Measurements from ENCODE around the gene CERS5.
"Not testable (repeated sequence)": the region's sequence is repeated elsewhere in the genome, so short reads cannot be mapped to it uniquely, and the experiment has no call there.

The CERS5 gene

GRCh38 chr12:50162230-50162629, 4.9 kb downstream of the CERS5 start:
- TF ChIP-seq MAX (IDR thresholded peaks at IDR 0.05; ENCODE audit: low read depth, low read length) = no peak
- no peak overlapping the region for H3K4me3 ChIP-seq (ENCODE audit: low read depth, low read length)
- peak; percentile 32 for DNase-seq (ENCODE audit: low read depth)

- no peak for DNase-seq (ENCODE audit: low read depth)
- H3K4me3 ChIP-seq (ENCODE audit: low read depth, low read length) = no peak overlapping the region
- no peak for TF ChIP-seq CTCF (IDR thresholded peaks at IDR 0.05; ENCODE audit: low read depth, low read length)
- TF ChIP-seq POLR2A (IDR thresholded peaks at IDR 0.05; ENCODE audit: extremely low read depth, insufficient read length) = no peak
- TF ChIP-seq MAX (IDR thresholded peaks at IDR 0.05; ENCODE audit: low read depth, low read length) = no peak
- no peak for TF ChIP-seq MYC (IDR thresholded peaks at IDR 0.05; ENCODE audit: low read depth, low read length)
Observed at GRCh38 chr12:50160643-50161042, 6.5 kb downstream of the CERS5 start.

GRCh38 chr12:50157259-50157658, 9.9 kb downstream of the CERS5 start:
- TF ChIP-seq MAX (IDR thresholded peaks at IDR 0.05; ENCODE audit: low read depth, low read length) (no peak), POLR2A (IDR thresholded peaks at IDR 0.05; ENCODE audit: extremely low read depth, insufficient read length) (no peak), CTCF (IDR thresholded peaks at IDR 0.05; ENCODE audit: low read depth, low read length) (no peak)
- H3K4me3 ChIP-seq (ENCODE audit: low read depth, low read length) = no peak overlapping the region
- no peak for DNase-seq (ENCODE audit: low read depth)

GRCh38 chr12:50156641-50157040, 10.5 kb downstream of the CERS5 start:
- no peak for DNase-seq (ENCODE audit: low read depth)
- no peak overlapping the region for H3K4me3 ChIP-seq (ENCODE audit: low read depth, low read length)
- TF ChIP-seq POLR2A (IDR thresholded peaks at IDR 0.05; ENCODE audit: extremely low read depth, insufficient read length) (no peak), MAX (IDR thresholded peaks at IDR 0.05; ENCODE audit: low read depth, low read length) (no peak), MYC (IDR thresholded peaks at IDR 0.05; ENCODE audit: low read depth, low read length) (no peak), CTCF (IDR thresholded peaks at IDR 0.05; ENCODE audit: low read depth, low read length) (no peak)

- DNase-seq (ENCODE audit: low read depth); H3K4me3 ChIP-seq (ENCODE audit: low read depth, low read length): not testable (repeated sequence)
Observed at GRCh38 chr12:50154947-50155346, 12.2 kb downstream of the CERS5 start.

GRCh38 chr12:50151047-50151687, 16.0 kb downstream of the CERS5 start:
- no peak for TF ChIP-seq CTCF (IDR thresholded peaks at IDR 0.05; ENCODE audit: low read depth, low read length)
- H3K4me3 ChIP-seq (ENCODE audit: low read depth, low read length) = no peak overlapping the region
- no peak for DNase-seq (ENCODE audit: low read depth)

- no peak for DNase-seq (ENCODE audit: low read depth)
- H3K4me3 ChIP-seq (ENCODE audit: low read depth, low read length) = no peak overlapping the region
- no peak for TF ChIP-seq MAX (IDR thresholded peaks at IDR 0.05; ENCODE audit: low read depth, low read length)
- no peak for TF ChIP-seq MYC (IDR thresholded peaks at IDR 0.05; ENCODE audit: low read depth, low read length)
- TF ChIP-seq POLR2A (IDR thresholded peaks at IDR 0.05; ENCODE audit: extremely low read depth, insufficient read length) = no peak
- no peak for TF ChIP-seq CTCF (IDR thresholded peaks at IDR 0.05; ENCODE audit: low read depth, low read length)
Observed at GRCh38 chr12:50149311-50149710, 17.9 kb downstream of the CERS5 start.

- not testable (repeated sequence) for DNase-seq (ENCODE audit: low read depth); H3K4me3 ChIP-seq (ENCODE audit: low read depth, low read length)
Observed at GRCh38 chr12:50148011-50148410, 19.2 kb downstream of the CERS5 start.

All from NB4 (cell line).